ENCODE measurements around the gene PDE7B.

PDE7B gene

DNA sequence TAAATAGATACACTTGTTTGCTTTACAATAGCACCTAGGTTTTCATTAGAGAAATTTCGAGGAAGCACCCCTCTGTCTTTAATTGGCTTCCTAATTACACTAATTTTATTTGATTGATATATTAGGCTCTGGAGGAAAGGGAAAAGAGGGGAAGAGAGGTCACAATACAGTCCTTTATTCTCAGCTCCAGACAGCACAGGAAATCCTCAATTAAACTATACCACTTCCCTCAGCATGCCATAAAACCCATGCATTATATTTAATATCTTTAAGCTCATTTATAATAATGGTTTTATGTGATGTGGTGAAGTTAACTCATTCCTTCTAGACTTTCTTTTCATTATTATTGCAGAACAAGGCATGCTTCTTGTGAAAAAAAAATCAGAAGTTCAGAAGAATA lies 17.7 kb upstream of the PDE7B start:
- WGBS (ENCODE audit: extremely low coverage, insufficient coverage, low lambda C conversion rate), result no CpG with 5 or more reads among the region's 1 CpG
- H4K5ac ChIP-seq (ENCODE audit: low read length), result no peak overlapping the region
- no peak overlapping the region for H2BK15ac ChIP-seq (replicated peaks; ENCODE audit: low read depth)
- H2AK5ac ChIP-seq (ENCODE audit: low read length), result no peak overlapping the region
- H3K36me3 ChIP-seq (ENCODE audit: control insufficient read depth, insufficient read depth, low read length), result no peaks in the 10 kb centered on the region
- no peak overlapping the region for H3K23ac ChIP-seq (ENCODE audit: low read length)
- H3K56ac ChIP-seq (ENCODE audit: low read length), result no peak overlapping the region
- no peak for DNase-seq
- H3K4me1 ChIP-seq (ENCODE audit: control insufficient read depth, low read depth, low read length), result no peaks in the 10 kb centered on the region
- no peak overlapping the region for H3K4me2 ChIP-seq (ENCODE audit: low read length)
- no peak overlapping the region for H4K8ac ChIP-seq (ENCODE audit: low read depth, low read length)
- H3K79me2 ChIP-seq (ENCODE audit: control insufficient read depth, insufficient read depth, low read length), result no peaks in the 10 kb centered on the region
- H3K4ac ChIP-seq (ENCODE audit: low read depth, low read length), result no peak overlapping the region
- H3K9ac ChIP-seq (ENCODE audit: low read length), result no peak overlapping the region
- H2BK120ac ChIP-seq (ENCODE audit: low read depth, low read length), result no peak overlapping the region
- no peak overlapping the region for H3K27ac ChIP-seq (ENCODE audit: low read depth, low read length)
- no peaks in the 10 kb centered on the region for H3K27me3 ChIP-seq (ENCODE audit: insufficient read depth, low read length, poor library complexity)
- H3K4me3 ChIP-seq (ENCODE audit: low read length), result no peak overlapping the region
- H3K79me1 ChIP-seq (ENCODE audit: low read length), result no peaks in the 10 kb centered on the region
- no peak overlapping the region for H3K18ac ChIP-seq (ENCODE audit: low read length)
- H2BK5ac ChIP-seq (ENCODE audit: low read length), result no peak overlapping the region

DNA sequence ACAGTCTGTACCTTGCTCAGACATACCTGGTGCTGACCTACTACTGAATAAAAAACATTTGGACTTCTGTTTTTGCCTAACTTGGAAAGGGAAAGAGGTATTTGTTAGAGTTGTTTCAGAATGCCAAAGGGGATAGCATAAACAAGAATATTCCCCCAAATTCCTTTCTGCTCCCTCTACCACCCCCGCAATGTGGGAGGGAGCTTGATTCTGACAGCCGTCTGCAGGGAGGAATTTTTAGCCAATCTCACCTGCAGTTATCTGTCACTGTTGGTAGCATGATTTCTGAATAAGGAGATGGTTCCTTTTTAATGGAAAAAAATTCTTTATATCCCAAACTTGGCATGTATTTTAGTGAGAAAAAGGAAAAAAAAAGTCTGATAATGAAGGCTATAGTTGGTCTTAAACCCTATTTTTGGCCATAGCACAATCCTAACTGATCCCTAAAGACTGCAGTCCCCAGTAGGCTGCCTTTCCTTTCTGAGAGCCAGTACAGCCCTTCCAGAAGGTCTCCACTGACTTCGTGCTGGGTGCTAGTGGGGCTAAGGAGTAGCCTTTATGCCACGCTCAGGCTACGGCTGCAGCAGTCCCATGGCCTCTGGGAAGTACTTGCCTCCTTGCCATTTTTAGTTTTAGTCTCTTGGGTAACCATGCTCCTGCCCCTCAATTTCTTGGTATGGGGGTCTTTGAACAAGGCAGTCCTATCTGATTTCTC lies 13.6 kb upstream of the PDE7B start:
- no peak overlapping the region for H4K5ac ChIP-seq (ENCODE audit: low read length)
- H3K36me3 ChIP-seq (ENCODE audit: control insufficient read depth, insufficient read depth, low read length), result no peaks in the 10 kb centered on the region
- H3K4me2 ChIP-seq (ENCODE audit: low read length), result no peak overlapping the region
- H2BK5ac ChIP-seq (ENCODE audit: low read length), result no peak overlapping the region
- H2BK120ac ChIP-seq (ENCODE audit: low read depth, low read length), result no peak overlapping the region
- no peaks in the 10 kb centered on the region for H3K79me1 ChIP-seq (ENCODE audit: low read length)
- H3K27ac ChIP-seq (ENCODE audit: low read depth, low read length), result no peak overlapping the region
- H3K23ac ChIP-seq (ENCODE audit: low read length), result no peak overlapping the region
- H2AK5ac ChIP-seq (ENCODE audit: low read length), result no peak overlapping the region
- H3K4ac ChIP-seq (ENCODE audit: low read depth, low read length), result no peak overlapping the region
- no peaks in the 10 kb centered on the region for H3K79me2 ChIP-seq (ENCODE audit: control insufficient read depth, insufficient read depth, low read length)
- no peaks in the 10 kb centered on the region for H3K4me1 ChIP-seq (ENCODE audit: control insufficient read depth, low read depth, low read length)
- WGBS (ENCODE audit: extremely low coverage, insufficient coverage, low lambda C conversion rate), result no CpG with 5 or more reads among the region's 5 CpGs
- no peak overlapping the region for H4K8ac ChIP-seq (ENCODE audit: low read depth, low read length)
- no peak for DNase-seq
- no peak overlapping the region for H3K56ac ChIP-seq (ENCODE audit: low read length)
- H2BK15ac ChIP-seq (replicated peaks; ENCODE audit: low read depth), result no peak overlapping the region
- no peaks in the 10 kb centered on the region for H3K27me3 ChIP-seq (ENCODE audit: insufficient read depth, low read length, poor library complexity)
- H3K9ac ChIP-seq (ENCODE audit: low read length), result no peak overlapping the region
- H3K4me3 ChIP-seq (ENCODE audit: low read length), result no peak overlapping the region
- no peak overlapping the region for H3K18ac ChIP-seq (ENCODE audit: low read length)

DNA sequence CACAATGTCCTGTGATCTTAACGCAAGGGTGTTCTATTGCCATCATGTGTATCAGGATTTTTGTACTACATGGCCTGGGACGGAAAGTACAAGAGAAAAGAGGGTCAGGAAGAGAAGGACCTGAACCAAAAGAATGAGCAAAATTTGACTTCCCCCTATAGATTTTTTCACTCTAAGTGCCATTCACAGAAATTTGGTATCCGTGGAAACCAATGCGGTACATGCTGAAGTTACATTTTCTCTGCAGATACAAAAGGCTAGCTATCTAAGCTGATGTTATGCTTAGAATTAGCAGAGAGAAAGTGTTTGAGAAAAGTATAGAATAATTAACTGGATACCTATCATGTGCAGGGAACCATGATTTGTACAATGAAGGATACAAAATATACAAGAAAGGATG lies 12.4 kb upstream of the PDE7B start:
- H3K9ac ChIP-seq (ENCODE audit: low read length), result no peak overlapping the region
- H3K36me3 ChIP-seq (ENCODE audit: control insufficient read depth, insufficient read depth, low read length), result no peaks in the 10 kb centered on the region
- no peak overlapping the region for H2BK120ac ChIP-seq (ENCODE audit: low read depth, low read length)
- H3K27ac ChIP-seq (ENCODE audit: low read depth, low read length), result no peak overlapping the region
- no peak overlapping the region for H3K18ac ChIP-seq (ENCODE audit: low read length)
- H3K4me3 ChIP-seq (ENCODE audit: low read length), result no peak overlapping the region
- H2AK5ac ChIP-seq (ENCODE audit: low read length), result no peak overlapping the region
- no CpG with 5 or more reads among the region's 4 CpGs for WGBS (ENCODE audit: extremely low coverage, insufficient coverage, low lambda C conversion rate)
- H4K5ac ChIP-seq (ENCODE audit: low read length), result no peak overlapping the region
- H3K27me3 ChIP-seq (ENCODE audit: insufficient read depth, low read length, poor library complexity), result no peaks in the 10 kb centered on the region
- H4K8ac ChIP-seq (ENCODE audit: low read depth, low read length), result no peak overlapping the region
- no peak overlapping the region for H3K4ac ChIP-seq (ENCODE audit: low read depth, low read length)
- H3K79me1 ChIP-seq (ENCODE audit: low read length), result no peaks in the 10 kb centered on the region
- no peak overlapping the region for H2BK15ac ChIP-seq (replicated peaks; ENCODE audit: low read depth)
- H3K4me1 ChIP-seq (ENCODE audit: control insufficient read depth, low read depth, low read length), result no peaks in the 10 kb centered on the region
- no peaks in the 10 kb centered on the region for H3K79me2 ChIP-seq (ENCODE audit: control insufficient read depth, insufficient read depth, low read length)
- no peak overlapping the region for H2BK5ac ChIP-seq (ENCODE audit: low read length)
- no peak overlapping the region for H3K56ac ChIP-seq (ENCODE audit: low read length)
- DNase-seq, result no peak
- no peak overlapping the region for H3K23ac ChIP-seq (ENCODE audit: low read length)
- no peak overlapping the region for H3K4me2 ChIP-seq (ENCODE audit: low read length)

DNA sequence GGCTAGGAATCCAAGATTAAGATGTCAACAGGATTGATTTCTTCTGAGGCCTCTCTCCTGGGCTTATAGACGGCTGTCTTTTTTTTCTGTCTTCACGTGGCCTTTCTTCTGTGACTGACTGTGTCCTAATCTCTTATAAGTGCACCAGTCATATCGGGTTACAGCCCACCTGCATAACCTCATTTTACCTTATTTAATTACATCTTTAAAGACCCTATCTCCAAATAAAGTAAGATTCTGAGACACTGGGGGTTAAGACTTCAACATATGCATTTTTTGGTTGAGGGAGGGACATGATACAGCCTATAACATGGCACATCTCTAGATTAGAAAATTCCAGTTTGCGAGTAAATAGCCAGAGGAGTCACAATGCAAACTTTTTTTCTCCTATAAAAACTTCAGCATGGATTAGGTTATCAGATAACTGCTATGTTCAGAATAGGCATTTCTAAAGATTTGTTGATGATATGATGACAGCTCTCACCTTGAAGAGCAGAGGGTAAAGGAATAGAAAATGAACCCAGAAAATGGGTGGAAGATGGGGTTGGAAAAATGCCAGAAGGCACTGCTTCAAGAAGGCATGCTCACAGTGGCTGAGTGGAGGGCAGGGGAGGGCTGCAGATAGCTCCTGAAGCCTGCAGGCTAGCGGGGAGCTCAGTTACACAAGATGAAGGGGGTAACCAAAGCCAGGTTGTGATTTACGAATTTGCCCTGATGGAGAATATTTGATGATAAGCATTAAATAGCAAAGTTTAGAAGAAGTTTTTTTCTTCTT lies 8.7 kb upstream of the PDE7B start:
- Histone ChIP-seq H3K27me3 (ENCODE audit: insufficient read depth, low read length, poor library complexity) (no peaks in the 10 kb centered on the region), H3K4ac (ENCODE audit: low read depth, low read length) (no peak overlapping the region), H3K23ac (ENCODE audit: low read length) (no peak overlapping the region), H3K4me1 (ENCODE audit: control insufficient read depth, low read depth, low read length) (no peaks in the 10 kb centered on the region), H3K4me3 (ENCODE audit: low read length) (no peak overlapping the region), H3K79me2 (ENCODE audit: control insufficient read depth, insufficient read depth, low read length) (no peaks in the 10 kb centered on the region), H4K5ac (ENCODE audit: low read length) (no peak overlapping the region), H3K36me3 (ENCODE audit: control insufficient read depth, insufficient read depth, low read length) (no peaks in the 10 kb centered on the region), H3K4me2 (ENCODE audit: low read length) (no peak overlapping the region), H3K9ac (ENCODE audit: low read length) (no peak overlapping the region), H3K27ac (ENCODE audit: low read depth, low read length) (no peak overlapping the region), H4K8ac (ENCODE audit: low read depth, low read length) (no peak overlapping the region), H3K18ac (ENCODE audit: low read length) (no peak overlapping the region), H2BK15ac (replicated peaks; ENCODE audit: low read depth) (no peak overlapping the region), H3K56ac (ENCODE audit: low read length) (no peak overlapping the region), H3K79me1 (ENCODE audit: low read length) (no peaks in the 10 kb centered on the region), H2BK120ac (ENCODE audit: low read depth, low read length) (no peak overlapping the region), H2BK5ac (ENCODE audit: low read length) (no peak overlapping the region), H2AK5ac (ENCODE audit: low read length) (no peak overlapping the region)
- DNase-seq, result no peak
- WGBS (ENCODE audit: extremely low coverage, insufficient coverage, low lambda C conversion rate), result no CpG with 5 or more reads among the region's 6 CpGs

DNA sequence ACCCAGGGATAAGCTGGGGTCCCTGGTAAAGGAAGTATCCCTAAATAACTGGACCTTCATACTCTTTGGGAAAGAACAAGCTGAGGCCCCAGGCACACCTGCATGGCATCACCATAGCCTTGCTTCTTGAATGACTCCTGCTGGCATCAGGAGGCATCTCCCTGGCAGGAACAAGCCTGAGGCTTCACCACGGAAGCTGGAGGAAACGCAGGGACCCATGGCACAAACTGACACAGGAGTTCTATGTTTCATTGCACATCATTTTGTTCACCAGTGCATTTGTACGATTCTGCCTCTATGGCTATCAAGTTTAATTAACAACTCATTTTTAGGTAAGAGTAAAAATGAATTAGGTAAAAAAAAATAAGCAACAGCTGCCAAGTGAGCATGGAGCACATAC lies 619 bp upstream of the PDE7B start:
- H4K5ac ChIP-seq (ENCODE audit: low read length), result no peak overlapping the region
- no peak overlapping the region for H3K27ac ChIP-seq (ENCODE audit: low read depth, low read length)
- no peak overlapping the region for H2AK5ac ChIP-seq (ENCODE audit: low read length)
- no peak overlapping the region for H3K4ac ChIP-seq (ENCODE audit: low read depth, low read length)
- H3K18ac ChIP-seq (ENCODE audit: low read length), result no peak overlapping the region
- H2BK120ac ChIP-seq (ENCODE audit: low read depth, low read length), result no peak overlapping the region
- H3K79me1 ChIP-seq (ENCODE audit: low read length), result no peaks in the 10 kb centered on the region
- no peak overlapping the region for H3K56ac ChIP-seq (ENCODE audit: low read length)
- DNase-seq, result no peak
- H2BK5ac ChIP-seq (ENCODE audit: low read length), result no peak overlapping the region
- no peaks in the 10 kb centered on the region for H3K36me3 ChIP-seq (ENCODE audit: control insufficient read depth, insufficient read depth, low read length)
- H2BK15ac ChIP-seq (replicated peaks; ENCODE audit: low read depth), result no peak overlapping the region
- H3K79me2 ChIP-seq (ENCODE audit: control insufficient read depth, insufficient read depth, low read length), result no peaks in the 10 kb centered on the region
- no peak overlapping the region for H3K4me3 ChIP-seq (ENCODE audit: low read length)
- no peak overlapping the region for H4K8ac ChIP-seq (ENCODE audit: low read depth, low read length)
- H3K4me1 ChIP-seq (ENCODE audit: control insufficient read depth, low read depth, low read length), result no peaks in the 10 kb centered on the region
- no peak overlapping the region for H3K23ac ChIP-seq (ENCODE audit: low read length)
- no peak overlapping the region for H3K9ac ChIP-seq (ENCODE audit: low read length)
- no peak overlapping the region for H3K4me2 ChIP-seq (ENCODE audit: low read length)
- WGBS (ENCODE audit: extremely low coverage, insufficient coverage, low lambda C conversion rate), result no CpG with 5 or more reads among the region's 3 CpGs
- H3K27me3 ChIP-seq (ENCODE audit: insufficient read depth, low read length, poor library complexity), result no peaks in the 10 kb centered on the region
